ENCODE results near the gene ARFGAP3.

Gene ARFGAP3

DNA sequence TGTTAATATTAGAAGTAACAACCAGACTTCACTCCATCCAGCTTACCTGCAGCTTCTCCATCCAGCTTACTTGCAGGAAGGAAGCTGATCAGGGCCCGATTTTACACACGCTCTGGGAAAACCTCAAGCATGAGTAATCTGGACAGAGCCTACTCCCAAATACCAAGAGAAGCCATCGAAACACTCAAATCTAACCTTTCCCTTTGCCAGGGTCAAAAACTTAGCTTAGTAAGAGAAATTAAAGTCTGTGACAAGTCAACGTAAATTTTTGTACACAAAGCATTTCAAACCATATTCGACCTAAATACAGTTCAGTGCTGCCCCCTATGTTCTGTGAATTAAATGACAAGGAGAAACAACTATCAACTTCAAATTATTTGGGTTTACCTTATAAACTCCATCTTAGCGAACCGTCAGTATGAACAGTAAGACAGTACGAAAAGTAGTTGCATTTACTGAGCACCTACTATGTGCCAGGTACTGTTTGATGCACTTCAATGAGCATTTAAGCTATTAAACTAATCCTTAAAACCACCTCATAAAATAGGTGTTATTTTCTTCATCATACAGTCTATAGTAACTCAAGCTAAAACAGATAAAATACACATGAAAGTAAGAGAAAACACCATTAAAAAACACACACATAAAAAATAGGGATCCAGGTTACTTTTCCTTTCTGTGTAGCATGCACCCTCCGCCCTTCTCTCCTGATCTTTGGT, 36.9 kb downstream of the ARFGAP3 start:
- DNase-seq: peak in 1 of 2 donors; percentile 33

DNA sequence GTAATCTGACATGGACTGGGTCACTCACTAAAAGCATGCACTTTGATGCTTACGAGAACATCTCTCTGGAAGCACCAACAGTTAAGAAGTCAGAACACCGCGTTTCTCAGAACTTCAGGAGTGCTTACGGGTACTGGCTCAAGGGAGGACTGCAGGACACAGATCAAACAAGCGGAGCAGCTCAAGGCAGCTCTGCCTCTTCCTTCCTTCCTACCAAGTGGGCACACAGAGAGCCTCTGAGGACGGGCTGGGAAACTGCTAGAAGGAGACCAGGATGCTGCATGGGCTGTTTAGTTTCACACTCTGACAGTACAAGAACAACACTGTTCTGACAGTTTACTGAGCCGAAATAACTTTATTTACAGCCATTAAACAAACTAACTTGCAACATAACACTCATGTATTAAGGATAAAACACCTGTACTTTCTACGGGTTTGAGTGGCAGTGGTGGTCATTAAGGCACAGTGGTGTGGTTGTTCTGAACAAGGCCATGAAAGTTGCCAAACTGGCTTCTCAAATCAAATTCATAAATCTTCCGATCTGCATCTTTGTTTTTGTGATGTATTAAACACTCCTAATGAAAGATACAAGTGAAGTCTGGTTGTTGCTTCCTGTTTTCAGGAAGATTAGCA, 37.5 kb downstream of the ARFGAP3 start:
- DNase-seq: no peak

GRCh38 chr22:42817556-42817955, 39.5 kb downstream of the ARFGAP3 start:
- no peak for DNase-seq

GRCh38 chr22:42816336-42816735, 40.7 kb downstream of the ARFGAP3 start:
- no peak for DNase-seq

- no peak for DNase-seq
Measured at GRCh38 chr22:42814616-42815015, 42.5 kb downstream of the ARFGAP3 start.

GRCh38 chr22:42814215-42814614, 42.9 kb downstream of the ARFGAP3 start:
- DNase-seq: no peak

DNA sequence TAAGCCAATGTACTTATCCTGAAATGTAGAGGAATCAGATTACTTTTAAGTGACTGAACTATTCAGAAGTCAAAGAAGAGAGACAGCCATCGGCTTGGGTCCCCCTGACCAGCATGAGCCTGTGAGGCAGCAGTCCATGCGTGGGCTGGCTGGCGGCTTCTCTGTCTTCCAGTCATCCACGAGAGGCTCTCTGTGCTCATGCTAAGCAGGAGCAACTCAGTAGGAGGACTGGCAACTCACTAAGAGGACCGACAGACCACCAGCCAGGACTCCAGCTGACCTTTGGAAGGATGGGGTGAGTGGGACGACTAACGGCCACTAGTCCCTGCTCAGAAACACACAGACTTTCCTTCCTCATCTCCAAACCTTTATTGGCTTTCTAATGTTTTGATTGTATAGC, 43.6 kb downstream of the ARFGAP3 start:
- DNase-seq: no peak

DNA sequence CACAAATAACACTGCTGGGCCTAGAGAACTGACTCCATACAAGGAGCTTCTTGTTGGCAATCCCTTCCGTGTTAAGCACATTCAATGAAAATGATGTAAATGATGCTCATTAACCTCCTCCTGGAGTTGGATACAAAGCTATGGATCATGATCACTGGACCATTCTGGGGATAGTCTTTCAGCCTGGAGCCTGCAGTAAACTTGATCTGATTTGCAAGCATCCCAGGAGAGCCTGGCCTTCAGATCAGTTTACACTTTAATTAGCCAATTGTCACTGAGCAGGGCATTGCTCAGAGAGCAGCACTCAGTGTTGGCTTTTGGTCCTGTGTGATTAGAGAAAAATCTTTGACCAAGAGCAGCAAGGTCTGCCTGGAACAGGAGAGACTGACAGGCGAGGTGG, 45.6 kb downstream of the ARFGAP3 start:
- DNase-seq: no peak

DNA sequence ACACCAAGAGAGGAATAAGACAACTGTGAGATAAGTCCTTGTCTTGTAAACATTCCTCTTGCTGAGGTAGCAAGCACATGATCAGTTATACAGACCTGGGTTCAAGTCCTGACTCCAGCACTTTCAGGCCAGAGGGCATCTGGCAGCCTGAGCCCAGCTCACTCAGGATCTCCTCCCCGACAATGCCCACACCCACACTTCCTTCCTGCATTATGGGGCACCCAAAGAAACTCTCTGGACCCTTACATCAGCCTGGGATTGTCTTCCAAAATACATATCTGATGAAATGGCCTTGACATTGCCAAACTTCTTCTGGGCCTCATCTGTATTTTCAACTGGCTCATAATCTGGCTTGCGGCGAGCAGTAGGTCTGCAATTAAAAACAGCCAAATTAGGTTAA, 48.6 kb downstream of the ARFGAP3 start:
- peak; percentile 84 to 91 for DNase-seq

- no peak for DNase-seq
Measured at GRCh38 chr22:42807185-42807584, 49.9 kb downstream of the ARFGAP3 start.

DNA sequence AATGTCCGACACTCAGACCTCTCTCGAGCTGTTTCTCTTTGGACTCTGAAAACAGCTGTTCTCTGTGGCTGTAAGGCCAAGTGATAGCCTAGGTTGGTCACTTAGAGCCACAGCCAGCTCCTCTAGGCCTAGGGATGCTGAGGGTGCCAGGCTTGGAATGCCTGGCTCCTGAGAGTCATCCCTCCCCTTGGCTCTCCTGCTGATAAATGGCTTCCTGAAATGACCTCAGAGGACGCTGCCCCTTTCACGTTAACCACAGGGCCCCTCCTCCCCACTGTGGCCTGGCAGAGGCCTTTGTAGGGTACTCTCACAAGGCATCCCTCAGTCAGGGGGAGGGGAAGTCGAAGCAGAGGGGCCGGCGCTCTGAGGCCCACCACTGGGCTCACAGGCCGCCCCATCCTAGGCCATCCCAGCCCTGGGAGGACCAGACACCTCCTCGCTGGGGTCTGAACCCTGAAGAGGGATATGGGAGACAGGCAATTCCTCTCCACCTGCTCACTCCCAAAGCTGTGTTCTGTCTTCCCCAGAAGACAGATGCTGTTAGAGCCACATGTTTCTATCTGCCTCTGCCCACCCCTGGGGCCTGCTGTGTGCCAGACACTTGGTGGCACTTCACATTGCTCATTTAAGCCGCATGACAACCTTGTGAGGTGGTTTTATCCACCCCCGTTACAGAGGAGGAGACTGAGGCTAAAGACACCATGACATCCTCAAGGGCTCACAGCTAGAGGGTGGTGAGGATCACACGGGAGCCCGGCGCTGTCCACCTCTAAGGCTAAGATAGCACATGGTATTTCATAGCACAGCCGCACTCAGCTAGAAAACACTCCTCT, 50.9 kb downstream of the ARFGAP3 start:
- peak in 1 of 2 donors; percentile 13 for DNase-seq

GRCh38 chr22:42805016-42805997, 51.8 kb downstream of the ARFGAP3 start:
- no peak for DNase-seq

DNA sequence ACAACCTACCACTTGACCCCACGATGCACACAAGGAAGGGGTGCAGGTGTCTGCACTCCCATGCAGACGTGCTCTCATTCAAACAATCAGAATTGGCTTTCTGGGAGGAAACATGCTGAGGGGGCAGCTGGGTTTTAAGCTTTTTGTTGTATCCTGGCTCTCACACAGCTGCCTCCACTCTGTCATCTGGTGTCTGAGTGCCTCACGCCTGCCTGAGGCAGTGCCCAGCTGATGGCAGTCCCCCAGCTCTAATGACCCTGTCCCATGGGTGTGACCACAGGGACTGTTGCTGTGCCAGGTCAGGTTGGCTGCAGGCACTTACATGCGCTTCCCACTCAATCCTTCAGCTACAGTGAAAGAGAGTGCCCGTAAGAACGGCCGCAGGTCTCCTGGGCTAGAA, 53.7 kb downstream of the ARFGAP3 start:
- no peak for DNase-seq

- DNase-seq: no peak
Measured at GRCh38 chr22:42801252-42802080, 55.6 kb downstream of the ARFGAP3 start.

DNA sequence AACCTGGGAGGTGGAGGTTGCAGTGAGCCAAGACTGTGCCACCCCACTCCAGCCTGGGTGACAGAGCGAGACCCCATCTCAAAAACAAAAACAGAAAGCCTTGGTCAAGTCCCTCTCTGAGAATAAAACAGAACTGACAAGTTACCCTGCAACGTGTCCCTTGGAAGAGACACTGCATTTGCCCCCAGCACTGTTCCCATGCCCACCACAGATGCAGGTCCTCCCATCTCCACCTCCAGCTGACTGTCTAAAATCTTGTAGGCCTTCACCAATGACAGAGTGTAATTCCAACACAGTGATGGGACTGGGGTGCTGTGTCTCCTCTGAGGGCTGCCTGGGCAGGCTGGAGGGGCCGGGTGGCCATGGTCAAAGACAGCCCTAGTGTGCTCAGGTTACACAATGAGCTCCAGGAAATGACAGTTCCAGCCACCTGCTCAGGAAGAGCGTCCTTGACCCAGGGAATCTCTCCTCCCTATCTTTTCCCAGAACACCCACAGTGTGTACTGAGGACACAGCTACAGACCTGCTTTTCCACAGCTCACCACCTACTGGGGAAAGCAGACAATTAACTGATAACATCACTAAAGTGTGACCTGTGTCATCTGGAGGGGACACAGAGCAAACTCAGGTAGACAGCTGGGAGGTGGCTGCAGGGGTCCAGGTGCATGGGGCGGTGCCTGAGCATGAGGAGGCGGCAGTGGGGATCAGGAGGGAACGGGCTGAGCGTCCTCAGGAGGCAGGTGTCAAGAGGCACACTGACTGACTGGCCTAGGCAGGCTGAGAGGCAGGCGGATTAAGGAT, 56.4 kb downstream of the ARFGAP3 start:
- DNase-seq: no peak

GRCh38 chr22:42799461-42800405, 57.3 kb downstream of the ARFGAP3 start:
- no peak for DNase-seq

DNA sequence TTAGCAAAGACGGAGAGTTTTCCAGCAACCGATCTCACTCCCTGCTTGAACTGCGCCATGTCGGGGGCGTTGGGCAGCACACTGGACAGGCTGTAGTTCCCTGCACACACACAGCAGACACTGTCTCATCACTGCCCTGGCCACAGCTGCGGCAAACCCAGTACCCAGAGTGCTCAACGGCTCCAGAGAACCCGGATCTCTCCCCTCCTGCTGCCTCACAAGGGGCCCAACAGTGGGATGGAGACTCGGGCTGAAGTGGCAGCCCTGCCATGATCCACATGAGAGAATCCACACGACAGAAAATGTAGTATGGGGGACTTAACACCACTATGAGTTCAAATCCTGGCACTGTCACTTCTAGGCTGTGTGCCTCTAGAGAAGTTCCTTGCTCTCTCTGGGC, 58.0 kb downstream of the ARFGAP3 start:
- no peak for DNase-seq

DNA sequence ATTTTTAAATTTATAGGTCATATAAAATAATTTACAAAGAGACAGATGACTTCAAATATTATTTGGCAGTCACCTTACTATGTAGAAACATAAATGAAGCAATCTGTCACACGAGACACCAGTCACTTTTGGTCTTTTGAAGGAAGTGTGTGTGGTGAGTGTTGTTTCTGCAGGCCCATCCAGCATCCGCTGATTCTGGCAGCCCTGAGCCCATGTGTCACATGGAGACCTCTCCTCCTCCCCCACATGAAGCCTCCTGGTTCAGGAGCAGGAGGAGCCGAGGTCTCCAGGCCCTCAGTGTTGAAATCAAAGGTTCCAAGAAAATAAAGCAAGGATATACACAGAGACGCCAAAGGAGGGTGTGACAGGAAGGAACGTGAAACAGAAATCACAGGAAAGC, 60.1 kb downstream of the ARFGAP3 start:
- DNase-seq: peak; percentile 62 to 80

DNA sequence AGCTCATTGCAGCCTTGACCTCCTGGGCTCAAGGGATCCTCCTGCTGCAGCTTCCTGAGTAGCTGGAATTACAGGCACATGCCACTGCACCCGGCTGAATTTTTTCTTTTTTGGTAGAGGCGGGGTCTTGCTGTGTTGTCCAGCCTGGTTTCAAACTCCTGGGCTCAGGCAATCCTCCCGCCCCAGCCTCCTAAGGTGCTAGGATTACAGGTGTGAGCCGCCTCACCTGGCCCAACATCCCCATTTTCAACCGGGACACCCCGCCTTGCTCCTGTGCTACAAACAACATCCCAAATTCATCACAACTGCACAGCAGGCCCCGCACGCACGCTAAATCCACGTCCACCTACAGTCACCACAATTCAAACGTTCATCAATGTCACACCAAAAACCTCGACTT, 61.0 kb downstream of the ARFGAP3 start:
- no peak for DNase-seq
